A549 (cell line): ENCODE measurements around the gene ANK2. TPM values are rescaled to one million over a fixed set of nuclear protein-coding genes. Genes with fewer than 3 reads are reported as not detected.

ENCODE experiments used
- ATAC-seq, 2 experiments: fragments of 200-7000 bp in 1 of 2; fragments of >200 bp in 1 of 2; cut with Nextera tagmentation in 1 of 2; cut with Tn5 transposase in 1 of 2; 3 replicates each; pipeline versions ENCODE4 v1.8.0 to v1.9.1; 2018 to 2020; ENCODE audit warnings: mild to moderate bottlenecking in 1 of 2, moderate library complexity in 1 of 2
- CTCF ChIA-PET: fragments of 300-600 bp; sonication (Branson Sonifier 250); formaldehyde crosslinking; extraction: SDS; loops from one replicate; lab custom pipeline; 2021; ENCODE audit warnings: antibody characterized with exemption, inconsistent platforms; lab: Yijun Ruan, JAX
- POLR2A ChIA-PET: fragments of 350-600 bp; formaldehyde crosslinking; extraction: SDS; loops from one replicate; lab custom pipeline; 2021; ENCODE audit warnings: antibody characterized with exemption, inconsistent platforms; lab: Yijun Ruan, JAX
- DNase-seq, 2 experiments: peaks; one replicate each; pipeline versions ENCODE4 v3.0.0 to v3.0.0-alpha.2; 2011 to 2016; ENCODE audit warnings: low read depth in 1 of 2, low spot score in 1 of 2
- FAIRE-seq: peaks from 2 replicates; lab custom pipeline; 2011; peaks lifted over from hg19 to GRCh38; lab: Jason Lieb, UNC
- H3K27ac ChIP-seq, 2 experiments: fragments of >200 bp; sonication (Bioruptor Twin); formaldehyde crosslinking; 3 replicates each; pipeline ENCODE4 v1.5.1; 2016 to 2017
- H3K4me1 ChIP-seq: fragments of >200 bp; sonication (Bioruptor Twin); formaldehyde crosslinking; 3 replicates; pipeline ENCODE4 v1.6.1; 2016
- H3K4me2 ChIP-seq: fragments of >200 bp; sonication (Bioruptor Twin); formaldehyde crosslinking; 3 replicates; pipeline ENCODE4 v1.6.1; 2016
- H3K4me3 ChIP-seq: fragments of >200 bp; sonication (Bioruptor Twin); formaldehyde crosslinking; 3 replicates; pipeline ENCODE4 v1.5.1; 2016
- H3K9me3 ChIP-seq: fragments of >200 bp; sonication (Bioruptor Twin); formaldehyde crosslinking; 3 replicates; pipeline ENCODE4 v1.6.1; 2016
- CBX8 ChIP-seq: fragments of 200-600 bp; sonication (generic); IDR thresholded peaks from 2 replicates; pipeline ENCODE4 v1.6.1; 2016
- CEBPB ChIP-seq, 2 experiments: fragments of >200 bp in 1 of 2; sonication (Bioruptor Twin) in 1 of 2; formaldehyde crosslinking in 1 of 2; IDR thresholded peaks; 2 replicates each; pipeline ENCODE4 v1.6.1; 2012 to 2016
- CHD4 ChIP-seq: fragments of 200-600 bp; sonication (generic); IDR thresholded peaks from 2 replicates; pipeline ENCODE4 v1.6.1; 2016; ENCODE audit warnings: antibody characterized with exemption, mild to moderate bottlenecking, borderline replicate concordance
- CTCF ChIP-seq: fragments of >200 bp; sonication (Bioruptor Twin); formaldehyde crosslinking; IDR thresholded peaks from 3 replicates; pipeline ENCODE4 v1.5.1; 2016
- EHMT2 ChIP-seq: fragments of 200-600 bp; sonication (generic); IDR thresholded peaks from 2 replicates; pipeline ENCODE4 v1.6.1; 2016; ENCODE audit warnings: antibody characterized with exemption, low read depth, mild to moderate bottlenecking, moderate library complexity
- ESRRA ChIP-seq: fragments of 150-350 bp; IDR thresholded peaks from 2 replicates; pipeline ENCODE4 v1.6.1; 2014; ENCODE audit warnings: mild to moderate bottlenecking, low read length, borderline replicate concordance
- FOSL2 ChIP-seq, 2 experiments: fragments of 450-650 bp in 1 of 2; fragments of >200 bp in 1 of 2; sonication (Bioruptor Twin) in 1 of 2; formaldehyde crosslinking; IDR thresholded peaks; 2 replicates each; pipeline versions ENCODE4 v1.5.0 to v1.6.1; 2016 to 2020; ENCODE audit warnings: mild to moderate bottlenecking in 1 of 2, moderate library complexity in 1 of 2
- HEYL ChIP-seq: fragments of 250-450 bp; sonication (Bioruptor Pico); IDR thresholded peaks from 2 replicates; pipeline ENCODE4 v1.8.0; 2021; ENCODE audit warnings: mild to moderate bottlenecking, moderate library complexity
- HOXA7 ChIP-seq: fragments of 250-450 bp; sonication (Bioruptor Pico); IDR thresholded peaks from 2 replicates; pipeline ENCODE4 v1.5.0; 2020; ENCODE audit warnings: mild to moderate bottlenecking, moderate library complexity
- HOXB5 ChIP-seq: fragments of 250-450 bp; sonication (Bioruptor Pico); IDR thresholded peaks from 2 replicates; pipeline ENCODE4 v1.5.0; 2020; ENCODE audit warnings: mild to moderate bottlenecking, moderate library complexity
- JUNB ChIP-seq: fragments of >200 bp; sonication (Bioruptor Twin); formaldehyde crosslinking; IDR thresholded peaks from 2 replicates; pipeline ENCODE4 v1.6.1; 2016
- KDM1A ChIP-seq: fragments of 200-600 bp; sonication (generic); IDR thresholded peaks from 2 replicates; pipeline ENCODE4 v1.6.1; 2016; ENCODE audit warnings: low read depth, mild to moderate bottlenecking
- MAZ ChIP-seq: fragments of 150-350 bp; IDR thresholded peaks from 2 replicates; pipeline ENCODE4 v1.6.1; 2014; ENCODE audit warnings: antibody characterized with exemption, low read depth, low read length, borderline replicate concordance
- RAD21 ChIP-seq, 2 experiments: fragments of >200 bp in 1 of 2; sonication (Bioruptor Twin) in 1 of 2; formaldehyde crosslinking in 1 of 2; IDR thresholded peaks in 1 of 2; conservative IDR thresholded peaks in 1 of 2; 2 replicates in 1 of 2; 3 replicates in 1 of 2; pipeline ENCODE4 v1.6.1; 2012 to 2018; ENCODE audit warnings: inconsistent platforms in 1 of 2
- RNF2 ChIP-seq: fragments of 200-600 bp; sonication (generic); IDR thresholded peaks from 2 replicates; pipeline ENCODE4 v1.6.1; 2016; ENCODE audit warnings: low read depth, mild to moderate bottlenecking, antibody characterized with exemption, moderate library complexity, borderline replicate concordance
- SMC3 ChIP-seq: fragments of >200 bp; sonication (Bioruptor Twin); formaldehyde crosslinking; IDR thresholded peaks from 3 replicates; pipeline ENCODE4 v1.6.1; 2018; ENCODE audit warnings: inconsistent platforms
- SREBF2 ChIP-seq: fragments of 450-650 bp; IDR thresholded peaks from 2 replicates; pipeline ENCODE4 v1.6.1; 2014; ENCODE audit warnings: mild to moderate bottlenecking, moderate library complexity
- ZFP36 ChIP-seq: fragments of 450-650 bp; IDR thresholded peaks from 2 replicates; pipeline ENCODE4 v1.6.1; 2014; ENCODE audit warnings: borderline replicate concordance; ENCODE audit not compliant: partially characterized antibody
- ZNF302 ChIP-seq: fragments of 250-450 bp; sonication (Bioruptor Pico); IDR thresholded peaks from 2 replicates; pipeline ENCODE4 v1.9.0; 2021; ENCODE audit warnings: inconsistent platforms, mild to moderate bottlenecking, moderate library complexity
- WGBS: methylation state at CpG from one replicate; pipeline ENCODE4 v1.1.6; 2017; ENCODE audit errors: missing lambda C conversion rate; 5-methylcytosine and 5-hydroxymethylcytosine counted together
- polyA plus RNA-seq, 4 experiments: library from polyadenylated mRNA; depleted of rRNA in 3 of 4; stranded (reverse); fragments of >200 nt; fragmentation: RNase III in 1 of 4; extraction: RNeasy Plus Mini Kit Qiagen cat#74134 plus additional on column Dnase treatment in 1 of 4; gene quantifications; 2 replicates in 3 of 4; 3 replicates in 1 of 4; pipeline ENCODE4 v1.2.3, GENCODE V29; 2011 to 2017

The ANK2 gene
- polyA plus RNA-seq, 2 of the 4 experiments (the other 2 are of a cell fraction), result 1.4 to 3.1 TPM

- TF ChIP-seq CTCF (no peak), HOXA7 (CRISPR knock-in tag) (no peak), HEYL (no peak), CBX8 (no peak)
Measured at GRCh38 chr4:113148925-113149324, 99.5 kb downstream of the ANK2 start (continued).

- ChIA-PET POLR2A (no interaction called here), CTCF (interaction anchor here (1.4 kb wide), 2 partner anchors 12 to 47 kb away, joined by 3 to 7 read pairs; no protein-coding TSS in a partner anchor)
- Histone ChIP-seq H3K9me3 (no peaks in the 10 kb centered on the region), H3K4me3 (no peak overlapping the region), H3K4me1 (peaks cover 7% of the 10 kb centered on the region; the same call in 1 of the 3 replicates), H3K4me2 (no peak overlapping the region), H3K27ac (no peak overlapping the region)
- FAIRE-seq (no peak), ATAC-seq (peak; percentile 56 to 62; a peak in 4 of 6 replicates), DNase-seq (peak in 1 of 2 experiments; percentile 39)
- 31% methylated on average over 2 of the region's 2 CpGs for WGBS
- no peak for TF ChIP-seq RNF2
- peak; percentile 88 for TF ChIP-seq HOXB5
- TF ChIP-seq FOSL2 (IDR thresholded peaks at IDR 0.05), result no peak
- no peak for TF ChIP-seq FOSL2 (CRISPR knock-in tag; IDR thresholded peaks at IDR 0.05)
- no peak for TF ChIP-seq ESRRA
- peak; percentile 13 to 19; a peak in 1 of 5 replicates for TF ChIP-seq RAD21 (conservative IDR thresholded peaks at IDR 0.05 in 1 of 2, IDR thresholded peaks at IDR 0.05 in 1 of 2)
- TF ChIP-seq CEBPB (IDR thresholded peaks at IDR 0.05), result peak; percentile 31; a peak in 1 of 4 replicates
Measured at GRCh38 chr4:113153529-113154101, 104.2 kb downstream of the ANK2 start.

GRCh38 chr4:113154281-113154680 lies 104.8 kb downstream of the ANK2 start:
- DNase-seq, result no peak
- 39% methylated on average over 1 of the region's 1 CpG for WGBS
- Histone ChIP-seq H3K4me3 (no peak overlapping the region), H3K4me2 (no peak overlapping the region), H3K9me3 (no peaks in the 10 kb centered on the region), H3K4me1 (peaks cover 7% of the 10 kb centered on the region; the same call in 1 of the 3 replicates), H3K27ac (no peak overlapping the region)
- TF ChIP-seq CHD4 (no peak), ZFP36 (no peak), ZNF302 (CRISPR knock-in tag) (no peak), SMC3 (no peak), JUNB (no peak), SREBF2 (no peak), HOXA7 (CRISPR knock-in tag) (no peak), EHMT2 (no peak)
- FAIRE-seq, result no peak
- POLR2A ChIA-PET, result no interaction called here
- no peak for ATAC-seq
- CTCF ChIA-PET, result interaction anchor here (1.4 kb wide), 2 partner anchors 12 to 48 kb away, joined by 3 to 7 read pairs; no protein-coding TSS in a partner anchor

GRCh38 chr4:113157086-113157857 lies 107.8 kb downstream of the ANK2 start:
- DNase-seq (no peak), FAIRE-seq (no peak), ATAC-seq (no peak)
- CTCF ChIA-PET, result interaction anchor here (0.8 kb wide), 1 partner anchor 15 kb away, joined by 3 read pairs; no protein-coding TSS in a partner anchor
- Histone ChIP-seq H3K27ac (no peak overlapping the region), H3K4me3 (no peak overlapping the region), H3K4me2 (no peak overlapping the region), H3K9me3 (no peaks in the 10 kb centered on the region), H3K4me1 (peaks cover 7% of the 10 kb centered on the region; the same call in 1 of the 3 replicates)
- 42% methylated on average over 3 of the region's 3 CpGs for WGBS
- TF ChIP-seq MAZ (no peak), KDM1A (no peak)
- POLR2A ChIA-PET, result no interaction called here
